Upper lobe of left lung (tissue), 4 donors: ENCODE data around the gene APOBEC3B.

ENCODE experiments used
- EP300 ChIP-seq, 4 donors: sonication (generic); formaldehyde crosslinking; IDR thresholded peaks; one replicate each; pipeline ENCODE4 v1.5.1; 2017; ENCODE audit warnings: antibody characterized with exemption in 4 of 4, control low read depth in 2 of 4
- POLR2A ChIP-seq, 4 donors: fragments of 450-650 bp; IDR thresholded peaks; one replicate each; pipeline ENCODE4 v1.5.1; 2016 to 2017; ENCODE audit warnings: antibody characterized with exemption in 4 of 4, mild to moderate bottlenecking in 2 of 4
- TF ChIP-seq, protein P1 (sequence below), 6 experiments: fragments of 450-650 bp in 4 of 6; fragments of 200-600 bp in 2 of 6; sonication (generic) in 2 of 6; IDR thresholded peaks; one replicate each; pipeline ENCODE4 v1.5.1; 2016 to 2019; ENCODE audit warnings: antibody characterized with exemption in 6 of 6

DNA sequence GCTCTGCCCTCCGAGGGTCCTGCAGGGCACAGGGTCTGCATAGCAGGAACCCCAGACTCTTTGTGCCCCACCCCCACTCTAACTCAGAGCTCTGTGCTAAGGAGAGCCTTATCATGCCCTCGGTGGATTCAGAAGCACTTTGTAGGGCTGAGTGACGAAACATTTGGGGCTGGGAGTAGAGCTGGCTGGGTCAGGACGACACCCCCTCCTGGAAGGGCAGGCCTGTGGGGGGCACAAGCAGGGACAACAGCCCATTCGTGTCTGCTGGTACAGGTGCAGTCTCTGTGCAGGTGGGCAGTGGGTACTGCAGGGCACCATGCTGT is 15.8 kb upstream of the APOBEC3B start:
- TF ChIP-seq POLR2A (IDR thresholded peaks at IDR 0.05) (no peak), EP300 (IDR thresholded peaks at IDR 0.05) (no peak)
- TF ChIP-seq, protein P1, sequence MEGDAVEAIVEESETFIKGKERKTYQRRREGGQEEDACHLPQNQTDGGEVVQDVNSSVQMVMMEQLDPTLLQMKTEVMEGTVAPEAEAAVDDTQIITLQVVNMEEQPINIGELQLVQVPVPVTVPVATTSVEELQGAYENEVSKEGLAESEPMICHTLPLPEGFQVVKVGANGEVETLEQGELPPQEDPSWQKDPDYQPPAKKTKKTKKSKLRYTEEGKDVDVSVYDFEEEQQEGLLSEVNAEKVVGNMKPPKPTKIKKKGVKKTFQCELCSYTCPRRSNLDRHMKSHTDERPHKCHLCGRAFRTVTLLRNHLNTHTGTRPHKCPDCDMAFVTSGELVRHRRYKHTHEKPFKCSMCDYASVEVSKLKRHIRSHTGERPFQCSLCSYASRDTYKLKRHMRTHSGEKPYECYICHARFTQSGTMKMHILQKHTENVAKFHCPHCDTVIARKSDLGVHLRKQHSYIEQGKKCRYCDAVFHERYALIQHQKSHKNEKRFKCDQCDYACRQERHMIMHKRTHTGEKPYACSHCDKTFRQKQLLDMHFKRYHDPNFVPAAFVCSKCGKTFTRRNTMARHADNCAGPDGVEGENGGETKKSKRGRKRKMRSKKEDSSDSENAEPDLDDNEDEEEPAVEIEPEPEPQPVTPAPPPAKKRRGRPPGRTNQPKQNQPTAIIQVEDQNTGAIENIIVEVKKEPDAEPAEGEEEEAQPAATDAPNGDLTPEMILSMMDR (IDR thresholded peaks at IDR 0.05) = no peak
